Thyroid gland (tissue), 4 donors: Measurements from ENCODE around the gene IQSEC1.

Experiments used
- POLR2A ChIP-seq, 2 donors: fragments of 450-650 bp; IDR thresholded peaks; one replicate each; pipeline ENCODE4 v1.6.1; 2017; ENCODE audit warnings: antibody characterized with exemption in 2 of 2, mild to moderate bottlenecking in 2 of 2, moderate library complexity in 1 of 2
- TF ChIP-seq, protein P1 (sequence below), 6 experiments: fragments of 200-600 bp in 3 of 6; fragments of 450-650 bp in 3 of 6; sonication (generic) in 3 of 6; IDR thresholded peaks; one replicate each; pipeline ENCODE4 v1.5.1; 2016 to 2019; ENCODE audit warnings: antibody characterized with exemption in 6 of 6, mild to moderate bottlenecking in 2 of 6, inconsistent platforms in 1 of 6, moderate library complexity in 1 of 6

DNA sequence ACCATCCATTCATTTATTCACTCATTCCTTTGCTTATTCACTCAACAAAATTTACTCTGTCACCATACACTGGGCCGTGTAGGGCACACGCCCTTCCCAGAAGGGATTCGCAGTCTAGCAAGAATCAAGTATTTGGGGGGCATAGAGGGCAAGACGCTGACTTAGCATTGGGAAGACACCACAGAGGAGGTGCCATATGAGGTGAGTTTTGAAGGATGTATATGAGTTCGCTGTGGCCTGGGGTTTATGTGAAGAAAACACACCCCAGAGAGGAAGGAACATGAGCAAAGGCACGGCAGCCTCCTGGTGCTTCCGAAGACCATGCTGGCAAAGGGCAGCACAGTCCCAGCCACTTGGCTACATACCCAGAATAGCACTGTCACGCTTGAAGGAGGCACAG is 23.1 kb upstream of the IQSEC1 start:
- TF ChIP-seq, protein P1, sequence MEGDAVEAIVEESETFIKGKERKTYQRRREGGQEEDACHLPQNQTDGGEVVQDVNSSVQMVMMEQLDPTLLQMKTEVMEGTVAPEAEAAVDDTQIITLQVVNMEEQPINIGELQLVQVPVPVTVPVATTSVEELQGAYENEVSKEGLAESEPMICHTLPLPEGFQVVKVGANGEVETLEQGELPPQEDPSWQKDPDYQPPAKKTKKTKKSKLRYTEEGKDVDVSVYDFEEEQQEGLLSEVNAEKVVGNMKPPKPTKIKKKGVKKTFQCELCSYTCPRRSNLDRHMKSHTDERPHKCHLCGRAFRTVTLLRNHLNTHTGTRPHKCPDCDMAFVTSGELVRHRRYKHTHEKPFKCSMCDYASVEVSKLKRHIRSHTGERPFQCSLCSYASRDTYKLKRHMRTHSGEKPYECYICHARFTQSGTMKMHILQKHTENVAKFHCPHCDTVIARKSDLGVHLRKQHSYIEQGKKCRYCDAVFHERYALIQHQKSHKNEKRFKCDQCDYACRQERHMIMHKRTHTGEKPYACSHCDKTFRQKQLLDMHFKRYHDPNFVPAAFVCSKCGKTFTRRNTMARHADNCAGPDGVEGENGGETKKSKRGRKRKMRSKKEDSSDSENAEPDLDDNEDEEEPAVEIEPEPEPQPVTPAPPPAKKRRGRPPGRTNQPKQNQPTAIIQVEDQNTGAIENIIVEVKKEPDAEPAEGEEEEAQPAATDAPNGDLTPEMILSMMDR (IDR thresholded peaks at IDR 0.05) = no peak
- no peak for TF ChIP-seq POLR2A (IDR thresholded peaks at IDR 0.05)
